Raji (cell line): Measurements from ENCODE around the gene PACSIN1.

Source experiments
- POLR2A ChIP-seq: IDR thresholded peaks from 2 replicates; pipeline ENCODE4 v1.6.1; 2011; ENCODE audit warnings: low read depth, low read length, control low read depth; ENCODE audit not compliant: insufficient read depth

PACSIN1 gene

GRCh38 chr6:34536959-34537848 is 71.3 kb downstream of the PACSIN1 start:
- TF ChIP-seq POLR2A, result no peak

GRCh38 chr6:34537922-34538550 is 72.2 kb downstream of the PACSIN1 start:
- no peak for TF ChIP-seq POLR2A

DNA sequence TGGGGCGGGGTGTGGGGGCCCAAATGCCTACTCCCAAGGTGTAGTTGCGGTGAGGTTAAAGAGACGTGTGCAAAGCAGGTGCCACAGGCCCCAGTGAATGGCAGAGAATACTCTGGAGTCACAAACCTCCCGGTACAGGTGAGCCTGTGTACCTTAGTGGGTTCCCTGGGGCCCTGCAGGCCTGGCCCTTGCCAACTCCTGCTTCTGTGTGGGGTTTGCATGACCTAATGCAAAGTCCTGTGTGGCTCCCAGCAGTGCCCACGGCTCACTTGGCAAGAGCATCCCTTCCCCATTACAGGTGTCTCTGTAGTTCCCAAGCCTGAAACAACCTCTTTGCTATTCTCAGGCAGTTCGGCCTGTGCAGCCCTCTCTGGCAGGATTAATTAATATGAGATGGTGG is 72.7 kb downstream of the PACSIN1 start:
- TF ChIP-seq POLR2A, result no peak

DNA sequence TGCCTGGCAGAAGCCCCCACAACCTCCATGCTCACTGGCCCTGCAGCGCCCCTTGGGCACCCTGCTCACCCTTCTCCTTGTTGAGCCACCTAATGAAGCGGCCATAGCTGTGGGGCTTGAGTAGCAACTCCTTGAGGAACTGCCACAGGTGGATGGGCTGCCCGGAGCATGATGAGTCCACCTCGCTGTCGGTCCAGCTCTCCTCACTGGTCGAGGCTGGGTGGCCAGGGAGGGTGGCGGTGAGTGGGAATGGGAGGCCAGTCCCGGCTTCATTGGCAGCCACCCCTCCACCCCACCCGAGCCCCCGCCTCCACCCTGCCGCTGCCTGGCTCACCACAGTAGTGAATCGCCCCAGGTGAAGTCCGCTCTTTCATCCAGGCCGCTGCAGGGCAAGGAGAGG is 73.3 kb downstream of the PACSIN1 start:
- TF ChIP-seq POLR2A, result no peak

GRCh38 chr6:34540222-34540621 is 74.3 kb downstream of the PACSIN1 start:
- no peak for TF ChIP-seq POLR2A

DNA sequence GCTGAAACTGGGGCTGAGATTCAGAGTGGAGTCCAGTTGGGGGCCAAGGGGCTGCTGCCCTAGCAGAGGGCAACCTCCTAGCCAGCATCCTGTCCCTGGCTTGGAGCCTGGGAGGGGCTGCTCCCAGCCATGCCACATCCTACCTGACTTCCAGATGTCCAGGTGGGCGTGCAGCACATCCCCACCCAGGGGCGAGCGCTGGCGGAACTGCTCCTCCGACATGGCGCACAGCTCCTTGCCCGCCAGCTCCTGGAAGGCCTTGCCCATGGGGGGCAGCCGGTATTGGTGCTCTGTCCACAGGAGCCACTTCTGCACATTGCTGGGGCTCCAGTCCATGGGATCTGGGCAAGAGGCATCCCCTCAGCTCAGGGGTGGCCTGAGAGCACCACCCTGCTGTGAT is 75.0 kb downstream of the PACSIN1 start:
- no peak for TF ChIP-seq POLR2A

GRCh38 chr6:34543421-34543820 is 77.5 kb downstream of the PACSIN1 start:
- no peak for TF ChIP-seq POLR2A

GRCh38 chr6:34544052-34544604 is 78.3 kb downstream of the PACSIN1 start:
- no peak for TF ChIP-seq POLR2A

GRCh38 chr6:34544776-34545471 is 79.0 kb downstream of the PACSIN1 start:
- no peak for TF ChIP-seq POLR2A

GRCh38 chr6:34546551-34547321 is 80.9 kb downstream of the PACSIN1 start:
- no peak for TF ChIP-seq POLR2A

DNA sequence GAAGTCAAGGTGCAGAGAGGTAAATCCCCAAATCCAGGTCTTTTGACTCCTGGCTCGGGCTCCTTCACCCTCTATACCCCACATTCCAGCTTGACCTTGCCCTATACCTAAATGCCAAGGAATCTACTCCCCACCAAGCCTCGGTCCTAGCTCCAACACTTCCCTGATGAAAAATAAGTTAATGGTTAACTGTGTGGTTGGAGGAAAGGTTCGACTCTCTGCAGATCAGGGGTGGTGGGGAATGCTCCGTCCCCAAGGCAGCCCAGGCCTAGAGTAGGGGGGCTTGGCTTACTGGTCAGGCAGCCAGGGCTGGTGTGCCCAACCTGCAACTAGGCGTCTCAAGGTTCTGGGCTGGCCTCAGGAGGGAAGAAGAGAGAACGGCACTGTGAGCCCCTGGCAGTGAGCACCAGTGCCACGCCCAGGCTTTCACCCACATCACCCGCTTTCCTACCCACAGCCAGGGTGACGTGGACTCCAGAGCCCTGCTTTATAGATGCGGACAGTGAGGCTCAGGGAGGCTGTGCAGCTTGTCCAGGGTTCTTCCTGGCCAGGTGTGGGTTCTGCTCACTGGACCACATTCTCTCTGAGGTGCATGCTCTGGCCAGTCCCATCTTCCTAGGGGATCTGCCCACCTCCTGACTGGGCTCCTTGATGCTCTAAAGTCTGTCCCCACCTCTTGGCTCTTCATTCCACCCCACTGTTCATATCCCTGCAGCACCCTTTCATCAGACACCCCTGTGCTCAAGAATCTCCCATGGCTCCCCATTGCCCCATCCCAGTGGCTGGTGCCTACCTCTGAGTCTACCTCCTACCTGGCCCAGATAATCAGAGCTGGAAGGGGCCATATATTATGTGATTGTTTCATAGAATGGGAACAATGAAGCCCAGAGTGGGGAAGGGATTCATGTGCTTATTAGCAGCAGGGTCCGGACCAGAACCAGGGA is 82.1 kb downstream of the PACSIN1 start:
- TF ChIP-seq POLR2A, result no peak

DNA sequence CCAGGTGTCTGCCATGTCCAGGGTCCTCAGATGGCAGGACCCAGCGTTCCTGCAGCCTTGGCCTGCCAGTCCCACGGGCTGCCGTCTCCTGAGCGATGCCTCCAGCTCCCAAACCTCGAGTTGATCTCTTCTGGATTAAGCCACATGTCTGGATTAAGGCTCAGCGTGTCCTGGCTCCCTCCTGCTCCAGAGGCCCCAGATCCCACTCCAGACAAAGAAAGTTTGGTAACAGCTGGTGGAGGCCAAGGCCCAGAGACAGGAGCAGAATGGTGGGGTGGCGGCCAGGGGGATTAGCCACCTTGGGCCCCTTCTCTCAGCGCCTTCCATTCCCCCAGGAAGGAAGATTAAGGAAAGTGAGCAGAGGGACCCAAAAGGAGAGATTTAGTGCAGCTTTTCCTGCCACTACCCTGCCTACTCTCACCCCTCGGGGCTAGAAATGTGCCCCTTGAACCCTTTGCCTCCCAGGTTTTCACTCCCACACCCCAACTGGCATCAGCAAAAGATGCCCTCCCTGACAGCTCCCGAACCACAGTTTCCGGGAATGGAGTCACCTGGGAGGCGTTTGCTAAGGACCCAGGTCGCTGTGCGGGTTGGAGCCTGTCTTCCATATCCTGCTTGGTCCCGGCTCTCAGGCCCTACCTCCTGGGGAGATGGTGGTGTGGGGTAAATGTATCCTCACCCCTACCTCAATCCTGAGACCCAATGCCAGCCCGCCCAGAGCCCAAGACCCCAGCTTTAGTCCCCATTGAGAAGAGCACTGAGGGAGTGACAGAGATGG is 83.3 kb downstream of the PACSIN1 start:
- TF ChIP-seq POLR2A, result no peak

- no peak for TF ChIP-seq POLR2A
Measured at GRCh38 chr6:34549804-34550202, 83.9 kb downstream of the PACSIN1 start.
